Suprapubic skin (tissue), 4 donors: ENCODE measurements around the gene RPGRIP1L. TPM values are rescaled to one million over a fixed set of nuclear protein-coding genes. Genes with fewer than 3 reads are reported as not detected.

ENCODE experiments used
- DNase-seq, 2 donors: peaks; one replicate each; pipeline ENCODE4 v3.0.0-alpha.2; 2019; ENCODE audit warnings: low spot score in 2 of 2
- H3K27ac ChIP-seq: fragments of 200-600 bp; sonication (generic); one replicate; pipeline ENCODE4 v1.5.1; 2019
- H3K27me3 ChIP-seq: fragments of 200-600 bp; sonication (generic); one replicate; pipeline ENCODE4 v1.5.1; 2019
- H3K36me3 ChIP-seq: fragments of 200-600 bp; sonication (generic); one replicate; pipeline ENCODE4 v1.5.1; 2019
- H3K4me1 ChIP-seq: fragments of 200-600 bp; sonication (generic); one replicate; pipeline ENCODE4 v1.5.1; 2019
- H3K4me3 ChIP-seq: fragments of 200-600 bp; sonication (generic); one replicate; pipeline ENCODE4 v1.5.1; 2019; ENCODE audit warnings: mild to moderate bottlenecking
- H3K9me3 ChIP-seq: fragments of 200-600 bp; sonication (generic); one replicate; pipeline ENCODE4 v1.5.1; 2019
- CTCF ChIP-seq, 2 donors: fragments of 200-600 bp in 1 of 2; fragments of 450-650 bp in 1 of 2; sonication (generic) in 1 of 2; IDR thresholded peaks; one replicate each; pipeline ENCODE4 v1.5.1; 2016 to 2019; ENCODE audit warnings: antibody characterized with exemption in 2 of 2, mild to moderate bottlenecking in 1 of 2, moderate library complexity in 1 of 2
- EP300 ChIP-seq: sonication (generic); formaldehyde crosslinking; IDR thresholded peaks from one replicate; pipeline ENCODE4 v1.6.1; 2017; ENCODE audit warnings: antibody characterized with exemption
- POLR2A ChIP-seq, 2 donors: fragments of 450-650 bp; IDR thresholded peaks; one replicate each; pipeline ENCODE4 v1.6.1; 2017; ENCODE audit warnings: antibody characterized with exemption in 2 of 2, mild to moderate bottlenecking in 2 of 2, moderate library complexity in 2 of 2
- POLR2AphosphoS5 ChIP-seq, 3 donors: sonication (generic); formaldehyde crosslinking; IDR thresholded peaks; one replicate each; pipeline ENCODE4 v1.6.1; 2017; ENCODE audit warnings: antibody characterized with exemption in 3 of 3
- WGBS: methylation state at CpG from one replicate; pipeline ENCODE4 v1.1.5; 2018; 5-methylcytosine and 5-hydroxymethylcytosine counted together
- total RNA-seq, 4 donors: library from RNA; depleted of rRNA; stranded (reverse); fragments of >200 nt; gene quantifications; one replicate each; pipeline ENCODE4 v1.1.0, GENCODE V29; 2016

RPGRIP1L gene
- total RNA-seq, 4 donors from 2014 or later, result 2.4 to 7.2 (median 3.8) TPM

GRCh38 chr16:53744449-53744848 is 40.8 kb upstream of the RPGRIP1L start:
- H3K4me1 ChIP-seq, result peaks cover 27% of the 10 kb centered on the region
- no peak for DNase-seq
- no peak overlapping the region for H3K4me3 ChIP-seq
- H3K9me3 ChIP-seq, result no peaks in the 10 kb centered on the region
- no peak overlapping the region for H3K27ac ChIP-seq
- H3K27me3 ChIP-seq, result no peaks in the 10 kb centered on the region
- 39% methylated on average over 3 of the region's 3 CpGs for WGBS
- TF ChIP-seq CTCF (IDR thresholded peaks at IDR 0.05), result no peak
- TF ChIP-seq POLR2AphosphoS5 (IDR thresholded peaks at IDR 0.05), result no peak
- no peak for TF ChIP-seq POLR2A (IDR thresholded peaks at IDR 0.05)
- no peak for TF ChIP-seq EP300
- no peaks in the 10 kb centered on the region for H3K36me3 ChIP-seq

- Histone ChIP-seq H3K9me3 (no peaks in the 10 kb centered on the region), H3K4me3 (no peak overlapping the region), H3K4me1 (peaks cover 27% of the 10 kb centered on the region), H3K27me3 (no peaks in the 10 kb centered on the region), H3K36me3 (no peaks in the 10 kb centered on the region), H3K27ac (no peak overlapping the region)
- no peak for DNase-seq
- TF ChIP-seq POLR2AphosphoS5 (IDR thresholded peaks at IDR 0.05) (no peak), CTCF (IDR thresholded peaks at IDR 0.05) (peak in 1 of 2 donors; percentile 34)
- 73% methylated on average over 3 of the region's 3 CpGs for WGBS
Measured at GRCh38 chr16:53743149-53743566, 39.5 kb upstream of the RPGRIP1L start.

- peaks cover 27% of the 10 kb centered on the region for H3K4me1 ChIP-seq
- H3K9me3 ChIP-seq, result no peaks in the 10 kb centered on the region
- no peak for TF ChIP-seq EP300
- no peak for TF ChIP-seq CTCF (IDR thresholded peaks at IDR 0.05)
- TF ChIP-seq POLR2A (IDR thresholded peaks at IDR 0.05), result no peak
- TF ChIP-seq POLR2AphosphoS5 (IDR thresholded peaks at IDR 0.05), result no peak
- H3K27me3 ChIP-seq, result no peaks in the 10 kb centered on the region
- no peak for DNase-seq
- no peak overlapping the region for H3K4me3 ChIP-seq
- 68% methylated on average over 2 of the region's 2 CpGs for whole genome bisulfite sequencing
- no peak overlapping the region for H3K27ac ChIP-seq
- no peaks in the 10 kb centered on the region for H3K36me3 ChIP-seq
Measured at GRCh38 chr16:53741546-53741945, 37.9 kb upstream of the RPGRIP1L start.

- no peaks in the 10 kb centered on the region for H3K36me3 ChIP-seq
- no peak overlapping the region for H3K4me3 ChIP-seq
- DNase-seq, result no peak
- TF ChIP-seq POLR2A (IDR thresholded peaks at IDR 0.05) (no peak), POLR2AphosphoS5 (IDR thresholded peaks at IDR 0.05) (no peak), CTCF (IDR thresholded peaks at IDR 0.05) (no peak), EP300 (no peak)
- no peaks in the 10 kb centered on the region for H3K9me3 ChIP-seq
- 89% methylated on average over 3 of the region's 3 CpGs for WGBS
- H3K27me3 ChIP-seq, result no peaks in the 10 kb centered on the region
- peaks cover 24% of the 10 kb centered on the region for H3K4me1 ChIP-seq
- no peak overlapping the region for H3K27ac ChIP-seq
Measured at GRCh38 chr16:53740933-53741531, 37.4 kb upstream of the RPGRIP1L start.

GRCh38 chr16:53740476-53740875 is 36.8 kb upstream of the RPGRIP1L start:
- H3K4me1 ChIP-seq, result peaks cover 19% of the 10 kb centered on the region

More at GRCh38 chr16:53740476-53740875, 36.8 kb upstream of the RPGRIP1L start:
- no peak for DNase-seq
- no peak overlapping the region for H3K27ac ChIP-seq
- H3K36me3 ChIP-seq, result no peaks in the 10 kb centered on the region
- TF ChIP-seq POLR2A (IDR thresholded peaks at IDR 0.05) (no peak), EP300 (no peak), CTCF (IDR thresholded peaks at IDR 0.05) (no peak), POLR2AphosphoS5 (IDR thresholded peaks at IDR 0.05) (no peak)
- no peaks in the 10 kb centered on the region for H3K27me3 ChIP-seq
- H3K9me3 ChIP-seq, result no peaks in the 10 kb centered on the region
- H3K4me3 ChIP-seq, result no peak overlapping the region
